Esophagus muscularis mucosa (tissue), 4 donors: Measurements from ENCODE around the gene XPO4. TPM values are rescaled to one million over a fixed set of nuclear protein-coding genes. Genes with fewer than 3 reads are reported as not detected.
"Not testable (repeated sequence)": the region's sequence is repeated elsewhere in the genome, so short reads cannot be mapped to it uniquely, and the experiment has no call there.

Source experiments
- DNase-seq: peaks from one replicate; pipeline ENCODE4 v3.0.0-alpha.2; 2017; ENCODE audit errors: extremely low spot score
- H3K27ac ChIP-seq, 4 donors: fragments of 200-600 bp; sonication (generic); replicated peaks in 1 of 4; 1 replicate in 3 of 4; 2 replicates in 1 of 4; pipeline ENCODE4 v1.5.1; 2016 to 2019; ENCODE audit warnings: mild to moderate bottlenecking in 1 of 4
- H3K27me3 ChIP-seq, 4 donors: fragments of 200-600 bp; sonication (generic); one replicate each; pipeline versions ENCODE4 v1.5.1 to v1.6.0; 2016 to 2019
- H3K36me3 ChIP-seq, 4 donors: fragments of 200-600 bp; sonication (generic); one replicate each; pipeline ENCODE4 v1.5.1; 2016 to 2019
- H3K4me1 ChIP-seq, 4 donors: fragments of 200-600 bp; sonication (generic); one replicate each; pipeline ENCODE4 v1.5.1; 2016 to 2019
- H3K4me3 ChIP-seq, 4 donors: fragments of 200-600 bp; sonication (generic); 1 replicate in 2 of 4; 2 replicates in 2 of 4; pipeline ENCODE4 v1.5.1; 2016 to 2019; ENCODE audit warnings: mild to moderate bottlenecking in 4 of 4, moderate library complexity in 1 of 4
- H3K9me3 ChIP-seq, 4 donors: fragments of 200-600 bp; sonication (generic); 1 replicate in 3 of 4; 2 replicates in 1 of 4; pipeline ENCODE4 v1.5.1; 2016 to 2019
- EP300 ChIP-seq: sonication (generic); formaldehyde crosslinking; IDR thresholded peaks from one replicate; pipeline ENCODE4 v1.6.1; 2017; ENCODE audit warnings: antibody characterized with exemption
- POLR2A ChIP-seq: fragments of 450-650 bp; IDR thresholded peaks from one replicate; pipeline ENCODE4 v1.6.1; 2017; ENCODE audit warnings: antibody characterized with exemption, moderate library complexity, mild to moderate bottlenecking, low read depth
- POLR2AphosphoS5 ChIP-seq, 2 donors: sonication (generic); formaldehyde crosslinking; IDR thresholded peaks; one replicate each; pipeline ENCODE4 v1.6.1; 2017; ENCODE audit warnings: antibody characterized with exemption in 2 of 2
- WGBS: methylation state at CpG from one replicate; pipeline ENCODE4 v1.1.5; 2018; 5-methylcytosine and 5-hydroxymethylcytosine counted together
- intact Hi-C: fragments of 100-400 bp; cut with DNase I; formaldehyde crosslinking; loops from one replicate; pipeline ENCODE4 v1.15.1; 2023
- total RNA-seq, 4 donors: library from RNA; depleted of rRNA; stranded (reverse); fragments of >200 nt; gene quantifications; one replicate each; pipeline versions ENCODE4 v1.1.0 to v1.2.1, GENCODE V29; 2016
- TF ChIP-seq, protein P1 (sequence below), 3 experiments: fragments of 200-600 bp in 2 of 3; fragments of 450-650 bp in 1 of 3; sonication (generic) in 2 of 3; IDR thresholded peaks; one replicate each; pipeline ENCODE4 v1.5.1; 2017 to 2019; ENCODE audit warnings: antibody characterized with exemption in 3 of 3, mild to moderate bottlenecking in 2 of 3, moderate library complexity in 1 of 3

XPO4 gene
- total RNA-seq, 4 donors from 2014 or later = 12.6 to 17.3 (median 15.2) TPM

DNA sequence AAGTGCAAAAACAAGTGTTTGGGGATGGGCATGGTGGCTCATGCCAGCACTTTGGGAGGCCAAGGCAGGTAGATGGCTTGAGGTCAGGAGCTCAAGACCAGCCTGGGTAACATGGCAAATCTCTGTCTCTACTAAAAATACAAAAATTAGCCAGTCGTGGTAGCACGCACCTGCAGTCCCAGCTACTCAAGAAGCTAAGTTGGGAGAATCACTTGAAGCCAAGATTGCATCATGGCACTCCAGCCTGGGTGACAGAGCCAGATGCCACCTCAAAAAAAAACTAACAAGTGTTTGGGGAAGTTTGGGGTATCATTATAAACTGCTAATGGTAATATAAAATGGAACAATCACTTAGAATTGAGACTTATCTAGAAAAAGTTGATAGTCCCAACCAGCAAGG, 24.6 kb downstream of the XPO4 start:
- intact Hi-C loops = no loop called here
- no peak overlapping the region for H3K27ac ChIP-seq
- H3K27me3 ChIP-seq = no peaks in the 10 kb centered on the region
- H3K9me3 ChIP-seq = no peaks in the 10 kb centered on the region
- H3K36me3 ChIP-seq = no peaks in the 10 kb centered on the region
- peaks cover 18 to 24% (median 20%) of the 10 kb centered on the region in 4 donors for H3K4me1 ChIP-seq
- TF ChIP-seq, protein P1, sequence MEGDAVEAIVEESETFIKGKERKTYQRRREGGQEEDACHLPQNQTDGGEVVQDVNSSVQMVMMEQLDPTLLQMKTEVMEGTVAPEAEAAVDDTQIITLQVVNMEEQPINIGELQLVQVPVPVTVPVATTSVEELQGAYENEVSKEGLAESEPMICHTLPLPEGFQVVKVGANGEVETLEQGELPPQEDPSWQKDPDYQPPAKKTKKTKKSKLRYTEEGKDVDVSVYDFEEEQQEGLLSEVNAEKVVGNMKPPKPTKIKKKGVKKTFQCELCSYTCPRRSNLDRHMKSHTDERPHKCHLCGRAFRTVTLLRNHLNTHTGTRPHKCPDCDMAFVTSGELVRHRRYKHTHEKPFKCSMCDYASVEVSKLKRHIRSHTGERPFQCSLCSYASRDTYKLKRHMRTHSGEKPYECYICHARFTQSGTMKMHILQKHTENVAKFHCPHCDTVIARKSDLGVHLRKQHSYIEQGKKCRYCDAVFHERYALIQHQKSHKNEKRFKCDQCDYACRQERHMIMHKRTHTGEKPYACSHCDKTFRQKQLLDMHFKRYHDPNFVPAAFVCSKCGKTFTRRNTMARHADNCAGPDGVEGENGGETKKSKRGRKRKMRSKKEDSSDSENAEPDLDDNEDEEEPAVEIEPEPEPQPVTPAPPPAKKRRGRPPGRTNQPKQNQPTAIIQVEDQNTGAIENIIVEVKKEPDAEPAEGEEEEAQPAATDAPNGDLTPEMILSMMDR (IDR thresholded peaks at IDR 0.05) = no peak
- no peak for TF ChIP-seq EP300
- TF ChIP-seq POLR2A = no peak
- no peak for TF ChIP-seq POLR2AphosphoS5 (IDR thresholded peaks at IDR 0.05)
- H3K4me3 ChIP-seq = no peak overlapping the region
- no peak for DNase-seq
- 82% methylated on average over 2 of the region's 2 CpGs for WGBS

DNA sequence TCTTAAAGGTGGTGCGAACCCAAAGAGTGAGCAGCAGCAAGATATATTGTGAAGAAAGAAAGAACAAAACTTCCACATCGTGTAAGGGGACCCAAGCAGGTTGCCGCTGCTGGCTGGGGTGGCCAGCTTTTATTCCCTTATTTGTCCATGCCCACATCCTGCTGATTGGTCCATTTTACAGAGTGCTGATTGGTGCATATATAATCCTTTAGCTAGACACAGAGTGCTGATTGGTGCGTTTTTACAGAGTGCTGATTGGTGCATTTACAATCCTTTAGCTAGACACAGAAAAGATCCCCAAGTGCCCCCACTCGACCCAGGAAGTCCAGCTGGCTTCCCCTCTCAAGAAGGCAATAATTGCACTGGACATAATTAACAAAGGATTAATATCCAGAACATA, 25.7 kb downstream of the XPO4 start:
- DNase-seq, H3K9me3 ChIP-seq, intact Hi-C loops: not testable (repeated sequence)

DNA sequence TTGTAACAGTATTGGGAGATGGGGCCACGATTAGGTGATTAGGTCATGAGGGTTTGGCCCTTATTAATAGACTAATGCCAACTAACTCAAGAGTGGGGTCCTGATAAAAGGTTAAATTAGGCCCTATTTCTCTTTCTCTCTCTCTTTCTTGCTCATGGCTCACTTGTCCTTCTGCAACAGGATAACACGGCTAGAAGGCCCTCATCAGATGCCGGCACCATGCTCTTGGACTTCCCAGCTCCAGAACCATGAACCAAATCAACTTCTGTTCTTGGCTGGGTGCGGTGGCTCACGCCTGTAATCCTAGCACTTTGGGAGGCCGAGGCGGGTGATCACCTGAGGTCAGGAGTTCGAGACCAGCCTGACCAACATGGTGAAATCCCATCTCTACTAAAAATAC, 28.1 kb downstream of the XPO4 start:
- not testable (repeated sequence) for DNase-seq, H3K4me3 ChIP-seq, H3K36me3 ChIP-seq, H3K9me3 ChIP-seq, H3K27me3 ChIP-seq, H3K27ac ChIP-seq
- intact Hi-C loops = loop anchor here (5.0 kb wide), 1 partner anchor 162 kb away; no protein-coding TSS in a partner anchor
- H3K4me1 ChIP-seq = peaks cover 14 to 22% (median 18%) of the 10 kb centered on the region in 4 donors
- 96% methylated on average over 8 of the region's 8 CpGs for WGBS

More for the DNA sequence above, 25.7 kb downstream of the XPO4 start:
- not testable (repeated sequence) for H3K27ac ChIP-seq, H3K4me3 ChIP-seq, H3K36me3 ChIP-seq, H3K27me3 ChIP-seq
- WGBS = 95% methylated on average over 5 of the region's 5 CpGs
- peaks cover 14 to 22% (median 18%) of the 10 kb centered on the region in 4 donors for H3K4me1 ChIP-seq

DNA sequence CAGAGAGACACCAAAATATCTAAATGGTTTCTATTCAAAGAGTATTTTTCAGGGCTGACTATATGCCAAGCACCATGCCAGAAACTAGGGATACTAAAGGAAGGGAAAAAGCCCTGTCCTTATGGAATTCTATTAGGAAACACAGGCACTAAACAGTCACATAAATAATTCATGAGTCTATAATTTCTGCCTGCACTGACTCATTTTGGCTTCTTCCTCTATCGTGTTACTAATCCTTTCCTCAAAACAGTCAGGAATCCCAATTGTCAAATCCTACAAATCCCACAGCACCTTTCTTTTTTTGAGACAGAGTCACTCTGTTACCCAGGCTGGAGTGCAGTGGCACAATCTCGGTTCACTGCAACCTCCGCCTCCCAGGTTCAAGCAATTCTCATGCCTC, 29.2 kb downstream of the XPO4 start:
- WGBS = 54% methylated on average over 3 of the region's 3 CpGs

GRCh38 chr13:20870829-20871228, 31.7 kb downstream of the XPO4 start:
- 70% methylated on average over 4 of the region's 4 CpGs for WGBS
- no peak for DNase-seq
- intact Hi-C loops = loop anchor here (5.0 kb wide), 1 partner anchor 159 kb away; no protein-coding TSS in a partner anchor
- Histone ChIP-seq H3K36me3 (no peaks in the 10 kb centered on the region), H3K4me3 (no peak overlapping the region), H3K27ac (no peak overlapping the region), H3K4me1 (peaks cover 7 to 35% (median 29%) of the 10 kb centered on the region in 4 donors), H3K27me3 (no peaks in the 10 kb centered on the region), H3K9me3 (no peaks in the 10 kb centered on the region)
- no peak for TF ChIP-seq POLR2AphosphoS5 (IDR thresholded peaks at IDR 0.05)
- no peak for TF ChIP-seq POLR2A
- TF ChIP-seq, protein P1 (IDR thresholded peaks at IDR 0.05) = no peak
- TF ChIP-seq EP300 = no peak

More for the DNA sequence above, 29.2 kb downstream of the XPO4 start:
- Histone ChIP-seq H3K27me3 (no peaks in the 10 kb centered on the region), H3K4me3 (no peak overlapping the region), H3K4me1 (peaks cover 14 to 22% (median 18%) of the 10 kb centered on the region in 4 donors), H3K27ac (no peak overlapping the region), H3K9me3 (no peaks in the 10 kb centered on the region), H3K36me3 (no peaks in the 10 kb centered on the region)
- DNase-seq = no peak
- intact Hi-C loops = loop anchor here (5.0 kb wide), 1 partner anchor 161 kb away; no protein-coding TSS in a partner anchor
- TF ChIP-seq, protein P1 (IDR thresholded peaks at IDR 0.05) = no peak
- TF ChIP-seq EP300 (no peak), POLR2A (no peak), POLR2AphosphoS5 (IDR thresholded peaks at IDR 0.05) (no peak)

DNA sequence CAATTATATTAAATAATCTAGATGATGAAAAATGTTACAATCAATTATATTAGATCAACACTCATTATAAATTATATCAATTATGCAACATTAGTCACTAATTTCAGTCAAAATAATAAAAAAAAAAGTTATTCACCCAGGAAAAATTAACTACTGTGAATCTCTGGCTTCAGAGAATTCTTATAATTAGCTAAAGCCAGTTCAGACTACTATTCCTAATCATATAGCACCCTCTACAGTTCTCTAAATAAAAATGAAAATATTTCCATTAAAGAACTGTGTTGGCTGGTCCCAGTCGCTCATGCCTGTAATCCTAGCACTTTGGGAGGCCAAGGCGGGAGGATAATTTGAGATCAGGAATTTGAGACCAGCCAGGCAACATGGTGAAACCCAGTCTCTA, 33.0 kb downstream of the XPO4 start:
- no peak overlapping the region for H3K4me3 ChIP-seq
- intact Hi-C loops = no loop called here
- H3K27ac ChIP-seq = no peak overlapping the region
- TF ChIP-seq, protein P1 (IDR thresholded peaks at IDR 0.05) = peak; percentile 30 to 43 (median 39)
- TF ChIP-seq POLR2AphosphoS5 (IDR thresholded peaks at IDR 0.05) = no peak
- WGBS = 51% methylated on average over 2 of the region's 2 CpGs
- no peaks in the 10 kb centered on the region for H3K9me3 ChIP-seq
- no peaks in the 10 kb centered on the region for H3K27me3 ChIP-seq
- H3K36me3 ChIP-seq = no peaks in the 10 kb centered on the region
- no peak for DNase-seq
- H3K4me1 ChIP-seq = peaks cover 7 to 45% (median 35%) of the 10 kb centered on the region in 4 donors
